NB4 (cell line): ENCODE data around the gene NEUROD4.

ENCODE experiments used
- POLR2A ChIP-seq: IDR thresholded peaks from 2 replicates; pipeline ENCODE4 v1.6.1; 2011; ENCODE audit warnings: mild to moderate bottlenecking; ENCODE audit not compliant: insufficient read length; ENCODE audit errors: extremely low read depth
- TF ChIP-seq, protein P1 (sequence below): IDR thresholded peaks from one replicate; pipeline ENCODE4 v1.5.1; 2012; ENCODE audit warnings: low read depth, low read length

DNA sequence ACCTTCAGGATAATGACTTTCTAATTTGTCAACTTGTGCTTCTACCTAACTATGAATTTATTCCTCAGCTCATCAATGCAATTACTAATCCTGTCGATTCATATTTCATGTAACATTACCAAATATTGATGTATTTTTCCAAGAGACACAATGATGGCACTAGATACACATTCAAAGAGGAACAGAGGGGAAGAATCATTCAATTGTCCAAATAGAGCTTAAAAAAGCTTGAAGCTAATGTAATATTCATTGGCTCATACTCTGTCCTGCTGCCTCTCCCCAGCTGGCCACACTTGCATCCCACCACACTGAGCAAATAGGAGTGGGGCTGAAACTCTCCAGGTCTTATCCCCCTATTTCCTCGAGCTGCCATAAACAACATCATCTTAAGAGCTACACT, 44.5 kb upstream of the NEUROD4 start:
- TF ChIP-seq POLR2A, result no peak
- TF ChIP-seq, protein P1, sequence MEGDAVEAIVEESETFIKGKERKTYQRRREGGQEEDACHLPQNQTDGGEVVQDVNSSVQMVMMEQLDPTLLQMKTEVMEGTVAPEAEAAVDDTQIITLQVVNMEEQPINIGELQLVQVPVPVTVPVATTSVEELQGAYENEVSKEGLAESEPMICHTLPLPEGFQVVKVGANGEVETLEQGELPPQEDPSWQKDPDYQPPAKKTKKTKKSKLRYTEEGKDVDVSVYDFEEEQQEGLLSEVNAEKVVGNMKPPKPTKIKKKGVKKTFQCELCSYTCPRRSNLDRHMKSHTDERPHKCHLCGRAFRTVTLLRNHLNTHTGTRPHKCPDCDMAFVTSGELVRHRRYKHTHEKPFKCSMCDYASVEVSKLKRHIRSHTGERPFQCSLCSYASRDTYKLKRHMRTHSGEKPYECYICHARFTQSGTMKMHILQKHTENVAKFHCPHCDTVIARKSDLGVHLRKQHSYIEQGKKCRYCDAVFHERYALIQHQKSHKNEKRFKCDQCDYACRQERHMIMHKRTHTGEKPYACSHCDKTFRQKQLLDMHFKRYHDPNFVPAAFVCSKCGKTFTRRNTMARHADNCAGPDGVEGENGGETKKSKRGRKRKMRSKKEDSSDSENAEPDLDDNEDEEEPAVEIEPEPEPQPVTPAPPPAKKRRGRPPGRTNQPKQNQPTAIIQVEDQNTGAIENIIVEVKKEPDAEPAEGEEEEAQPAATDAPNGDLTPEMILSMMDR, result no peak
